Caki2 (cell line): ENCODE data around the gene OPRM1. TPM values are rescaled to one million over a fixed set of nuclear protein-coding genes. Genes with fewer than 3 reads are reported as not detected.
"Not testable (repeated sequence)": the region's sequence is repeated elsewhere in the genome, so short reads cannot be mapped to it uniquely, and the experiment has no call there.

ENCODE experiments used
- DNase-seq: peaks from one replicate; pipeline ENCODE4 v3.0.0-alpha.2; 2015; ENCODE audit warnings: low read depth
- in situ Hi-C: cut with HindIII; loops from 2 replicates; pipeline ENCODE4 v1.10.0; 2016; ENCODE audit warnings: low sequenced_read_pairs, low pct_unique_long_range_greater_than_20kb, mixed read lengths
- total RNA-seq: library from RNA; depleted of rRNA; stranded (reverse); fragments of >200 nt; shearing (Covaris generic); gene quantifications from 2 replicates; pipeline ENCODE4 v1.2.3, GENCODE V29; 2014; ENCODE audit warnings: low replicate concordance

OPRM1 gene
- total RNA-seq, 1 experiment from 2014 or later: not detected

- DNase-seq: no peak
- in situ Hi-C loops: no loop called here
These were observed 184.3 kb downstream of the OPRM1 start for GRCh38 chr6:154223296-154223695.

- DNase-seq: no peak
- in situ Hi-C loops: no loop called here
These were observed 187.4 kb downstream of the OPRM1 start for GRCh38 chr6:154226461-154226860.

- in situ Hi-C loops: no loop called here
- no peak for DNase-seq
These were observed 189.0 kb downstream of the OPRM1 start for GRCh38 chr6:154227862-154228520.

GRCh38 chr6:154228521-154228905 lies 189.5 kb downstream of the OPRM1 start:
- no peak for DNase-seq
- in situ Hi-C loops: no loop called here

GRCh38 chr6:154229786-154230185 lies 190.7 kb downstream of the OPRM1 start:
- no peak for DNase-seq
- in situ Hi-C loops: no loop called here

GRCh38 chr6:154230393-154230792 lies 191.4 kb downstream of the OPRM1 start:
- in situ Hi-C loops: no loop called here
- DNase-seq: no peak

- in situ Hi-C loops: no loop called here
- DNase-seq: no peak
These were observed 192.0 kb downstream of the OPRM1 start for GRCh38 chr6:154230910-154231595.

- DNase-seq: peak; percentile 14
- in situ Hi-C loops: no loop called here
These were observed 193.2 kb downstream of the OPRM1 start for GRCh38 chr6:154232013-154232910.

GRCh38 chr6:154233383-154233782 lies 194.3 kb downstream of the OPRM1 start:
- in situ Hi-C loops: no loop called here
- DNase-seq: no peak

- in situ Hi-C loops: no loop called here
- no peak for DNase-seq
These were observed 195.2 kb downstream of the OPRM1 start for GRCh38 chr6:154234019-154234772.

GRCh38 chr6:154236646-154237301 lies 197.7 kb downstream of the OPRM1 start:
- DNase-seq: no peak
- in situ Hi-C loops: no loop called here

GRCh38 chr6:154238831-154239230 lies 199.8 kb downstream of the OPRM1 start:
- in situ Hi-C loops: no loop called here
- DNase-seq: no peak

GRCh38 chr6:154239392-154239791 lies 200.4 kb downstream of the OPRM1 start:
- DNase-seq: no peak
- in situ Hi-C loops: no loop called here

GRCh38 chr6:154241061-154241460 lies 202.0 kb downstream of the OPRM1 start:
- DNase-seq, in situ Hi-C loops: not testable (repeated sequence)

GRCh38 chr6:154241581-154241980 lies 202.5 kb downstream of the OPRM1 start:
- DNase-seq: no peak
- in situ Hi-C loops: no loop called here

GRCh38 chr6:154242617-154243357 lies 203.7 kb downstream of the OPRM1 start:
- no peak for DNase-seq
- in situ Hi-C loops: no loop called here
